IPS-NIHi11 (cell line): Measurements from ENCODE around the gene SLC17A3.

Source experiments
- DNase-seq: peaks from one replicate; pipeline ENCODE4 v3.0.0; 2012; ENCODE audit warnings: mixed read lengths, low spot score

Gene SLC17A3

GRCh38 chr6:25835442-25836283 lies 38.4 kb downstream of the SLC17A3 start:
- DNase-seq = no peak

- no peak for DNase-seq
Observed at GRCh38 chr6:25834950-25835349, 39.1 kb downstream of the SLC17A3 start.

DNA sequence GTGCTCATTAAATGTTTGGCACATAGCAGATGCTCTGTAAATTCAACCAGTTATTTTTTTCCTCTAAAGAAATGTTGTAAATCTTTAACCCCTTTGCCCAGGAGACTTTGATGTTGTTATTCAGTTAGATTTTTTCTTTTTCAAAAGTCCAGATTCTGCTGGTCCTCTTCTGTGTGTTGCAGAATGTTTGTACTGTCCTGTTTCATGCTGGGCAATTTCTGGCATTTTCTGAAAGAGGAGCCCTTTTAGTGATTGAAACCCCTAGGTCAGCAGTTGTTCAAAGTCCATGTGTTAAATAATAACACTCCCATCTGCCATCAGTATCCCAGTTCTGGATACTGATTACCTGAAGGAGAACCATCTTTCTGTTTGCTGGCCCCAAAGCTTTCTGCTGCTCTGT lies 40.9 kb downstream of the SLC17A3 start:
- DNase-seq = no peak

DNA sequence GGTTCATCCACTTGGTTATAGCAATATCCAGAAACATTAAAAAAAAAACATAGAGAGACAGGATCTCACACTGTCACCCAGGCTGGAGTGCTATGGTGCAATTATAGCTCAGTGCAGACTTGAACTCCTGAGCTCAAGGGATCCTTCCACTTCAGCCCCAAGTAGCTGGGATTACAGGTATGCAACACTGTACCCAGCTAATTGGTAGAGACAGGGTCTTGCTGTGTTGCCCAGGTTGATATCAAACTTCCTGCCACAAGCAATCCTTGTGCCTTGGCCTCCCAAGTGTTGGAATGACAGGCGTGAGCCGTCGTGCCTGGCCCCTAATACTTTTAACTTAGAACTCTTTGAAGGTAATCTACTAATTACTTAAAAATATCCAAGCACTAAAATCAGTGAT lies 41.4 kb downstream of the SLC17A3 start:
- no peak for DNase-seq

GRCh38 chr6:25832307-25832662 lies 41.8 kb downstream of the SLC17A3 start:
- no peak for DNase-seq

- DNase-seq = no peak
Observed at GRCh38 chr6:25831532-25832306, 42.3 kb downstream of the SLC17A3 start, which contains the start of gene SLC17A1. TSS of gene SLC17A1 (minus strand) at chr6:25832052. CDS start at chr6:25830557, 1,495 bp downstream.

DNA sequence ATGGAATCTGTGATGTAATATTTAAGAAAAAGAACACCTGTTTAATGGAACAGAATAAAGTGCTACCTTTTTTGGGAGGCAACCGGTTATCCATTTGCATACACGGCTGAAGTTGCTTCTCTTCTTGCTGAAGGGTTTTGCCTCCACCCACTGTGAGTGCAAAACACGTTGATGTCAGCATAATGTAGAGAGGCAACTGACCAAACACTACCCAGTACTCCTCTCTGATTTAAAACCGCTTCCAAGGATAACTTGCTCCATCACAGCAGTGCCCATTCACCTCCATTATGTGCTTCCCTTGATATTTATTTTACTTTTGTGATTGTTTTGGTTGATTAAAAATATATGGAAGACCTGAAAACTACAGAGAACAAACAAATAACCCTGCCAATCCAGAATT lies 43.6 kb downstream of the SLC17A3 start:
- DNase-seq = no peak

DNA sequence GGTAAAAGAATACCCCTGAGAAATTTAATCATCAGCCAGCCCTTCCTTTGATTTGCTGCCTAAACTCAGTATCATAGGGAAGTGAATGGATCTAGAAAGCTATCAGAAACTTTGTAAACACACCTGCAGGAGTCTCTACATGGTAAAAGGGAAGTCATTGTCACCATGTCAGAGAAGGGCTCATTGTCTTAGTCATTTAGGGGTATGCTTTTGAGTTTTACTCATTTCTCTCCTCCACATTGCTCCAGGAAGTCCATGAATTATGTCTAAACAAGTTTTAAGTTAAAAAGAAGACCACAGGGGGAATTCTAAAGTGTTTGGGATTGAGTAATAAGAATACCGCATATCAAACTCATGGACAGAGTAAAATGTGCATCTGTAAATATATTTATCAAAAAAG lies 44.7 kb downstream of the SLC17A3 start:
- no peak for DNase-seq

- no peak for DNase-seq
Observed at GRCh38 chr6:25821341-25821740, 52.7 kb downstream of the SLC17A3 start.

- DNase-seq = no peak
Observed at GRCh38 chr6:25816252-25816651, 57.8 kb downstream of the SLC17A3 start.

DNA sequence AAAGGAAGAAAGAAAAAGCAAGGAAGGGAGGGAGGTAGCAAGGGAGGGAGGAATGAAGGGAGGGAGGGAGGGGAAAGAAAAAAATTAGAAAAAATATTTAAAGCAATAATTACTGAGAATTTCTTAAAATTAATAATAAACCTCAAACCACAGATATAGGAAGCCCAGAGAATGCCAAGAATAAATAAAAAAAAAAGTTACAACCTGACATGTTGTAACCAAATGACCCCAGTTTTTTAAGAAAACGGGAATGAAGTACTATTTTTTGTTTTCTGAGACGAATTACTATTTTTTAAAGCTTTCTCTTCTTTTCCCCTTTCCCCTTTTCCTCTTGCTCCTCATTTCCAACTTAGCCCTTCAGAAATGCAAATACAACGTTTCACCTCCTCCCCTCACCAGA lies 58.8 kb downstream of the SLC17A3 start:
- DNase-seq = no peak

- no peak for DNase-seq
Observed at GRCh38 chr6:25804804-25805203, 69.2 kb downstream of the SLC17A3 start.

DNA sequence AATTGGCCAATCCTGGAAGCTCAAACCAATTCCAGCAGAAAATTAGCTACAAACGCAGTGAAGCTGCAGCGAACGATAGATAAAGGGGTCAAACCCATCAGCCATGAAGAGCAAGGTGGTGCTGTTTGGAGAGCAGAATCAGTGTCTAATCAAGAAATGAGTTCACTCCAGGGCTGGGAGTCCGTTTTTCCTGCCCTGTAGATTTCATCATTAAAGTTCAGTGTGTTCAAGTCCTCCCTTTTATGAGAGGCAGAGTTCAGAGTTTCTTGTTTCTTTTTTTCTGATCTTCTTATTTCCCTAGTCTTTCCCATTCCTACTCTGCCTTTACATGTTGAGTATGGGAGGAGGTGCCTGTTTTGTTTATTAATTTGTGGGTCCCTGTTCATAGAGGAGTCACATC lies 72.6 kb downstream of the SLC17A3 start:
- no peak for DNase-seq
